Stimulated activated CD4-positive, alpha-beta T cell treated with anti-CD3 and anti-CD28 coated beads, Interleukin-15, amount 100 ng/mL, for 48 hours (primary cell): ENCODE data around the gene OR52J3.

Experiments used
- DNase-seq, 2 donors: peaks; one replicate each; pipeline ENCODE4 v3.0.0-alpha.2; 2020; ENCODE audit warnings: low read depth in 2 of 2

OR52J3 gene

DNA sequence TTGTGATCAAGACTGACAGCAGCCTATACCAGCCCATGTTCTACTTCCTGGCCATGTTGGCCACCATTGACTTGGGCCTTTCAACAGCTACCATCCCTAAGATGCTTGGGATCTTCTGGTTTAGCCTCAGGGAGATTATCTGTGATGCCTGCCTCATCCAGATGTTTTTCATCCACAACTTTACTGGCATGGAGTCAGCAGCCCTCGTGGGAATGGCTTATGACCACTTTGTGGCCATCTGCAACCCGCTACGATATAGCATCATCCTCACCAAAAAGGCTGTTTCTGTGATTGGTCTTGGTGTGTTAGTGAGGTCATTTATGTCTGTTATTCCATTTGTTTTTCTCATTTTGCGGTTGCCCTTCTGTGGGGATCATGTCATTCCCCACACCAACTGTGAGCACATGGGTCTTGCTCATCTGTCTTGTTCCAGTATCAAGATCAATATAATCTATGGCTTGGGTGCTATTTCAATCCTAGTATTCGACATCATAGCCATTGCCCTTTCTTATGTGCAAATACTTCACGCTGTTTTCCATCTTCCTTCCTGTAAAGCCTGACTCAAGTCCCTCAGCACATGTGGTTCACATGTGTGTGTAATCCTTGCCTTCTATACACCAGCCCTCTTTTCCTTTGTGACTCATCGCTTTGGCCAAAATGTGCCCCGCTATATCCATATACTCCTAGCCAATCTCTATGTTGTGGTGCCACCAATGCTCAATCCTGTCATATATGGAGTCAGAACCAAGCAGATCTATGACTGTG lies 46.7 kb downstream of the OR52J3 start:
- DNase-seq = no peak

- DNase-seq = no peak
Measured at GRCh38 chr11:5096011-5096410, 49.7 kb downstream of the OR52J3 start.
